ENCODE results near the gene TBR1.

- TF ChIP-seq RCOR1 (IDR thresholded peaks at IDR 0.05; ENCODE audit: low read length) (no peak), EP300 (IDR thresholded peaks at IDR 0.05; ENCODE audit: borderline replicate concordance in 1 of 2, low read depth in 1 of 2, low read length in 1 of 2) (no peak), TAF1 (IDR thresholded peaks at IDR 0.05; ENCODE audit: borderline replicate concordance, low read depth, low read length) (no peak), SIN3A (IDR thresholded peaks at IDR 0.05; ENCODE audit: borderline replicate concordance, low read depth, low read length) (no peak), CTCF (IDR thresholded peaks at IDR 0.05) (no peak), RXRA (IDR thresholded peaks at IDR 0.05; ENCODE audit: borderline replicate concordance, low read depth) (no peak), GABPA (IDR thresholded peaks at IDR 0.05; ENCODE audit: low read depth) (no peak), POLR2AphosphoS5 (IDR thresholded peaks at IDR 0.05; ENCODE audit: low read depth, low read length) (no peak), REST (IDR thresholded peaks at IDR 0.05; ENCODE audit: low read depth, low read length) (no peak), USF1 (IDR thresholded peaks at IDR 0.05; ENCODE audit: borderline replicate concordance, low read depth) (no peak), JUND (IDR thresholded peaks at IDR 0.05) (no peak), NRF1 (IDR thresholded peaks at IDR 0.05; ENCODE audit: low read depth, low read length) (no peak), TCF12 (IDR thresholded peaks at IDR 0.05) (no peak), PBX3 (IDR thresholded peaks at IDR 0.05) (no peak)
These were observed 6.8 kb downstream of the TBR1 start for GRCh38 chr2:161422816-161423403.
